Measurements from ENCODE around the gene SALL1. TPM values are rescaled to one million over a fixed set of nuclear protein-coding genes. Genes with fewer than 3 reads are reported as not detected.

SALL1 gene
- total and polyA plus RNA-seq, 9 of the 15 experiments (the other 6 are each of a cell fraction or from before 2014, with no cell fraction given): not detected

- TF ChIP-seq, protein P1, sequence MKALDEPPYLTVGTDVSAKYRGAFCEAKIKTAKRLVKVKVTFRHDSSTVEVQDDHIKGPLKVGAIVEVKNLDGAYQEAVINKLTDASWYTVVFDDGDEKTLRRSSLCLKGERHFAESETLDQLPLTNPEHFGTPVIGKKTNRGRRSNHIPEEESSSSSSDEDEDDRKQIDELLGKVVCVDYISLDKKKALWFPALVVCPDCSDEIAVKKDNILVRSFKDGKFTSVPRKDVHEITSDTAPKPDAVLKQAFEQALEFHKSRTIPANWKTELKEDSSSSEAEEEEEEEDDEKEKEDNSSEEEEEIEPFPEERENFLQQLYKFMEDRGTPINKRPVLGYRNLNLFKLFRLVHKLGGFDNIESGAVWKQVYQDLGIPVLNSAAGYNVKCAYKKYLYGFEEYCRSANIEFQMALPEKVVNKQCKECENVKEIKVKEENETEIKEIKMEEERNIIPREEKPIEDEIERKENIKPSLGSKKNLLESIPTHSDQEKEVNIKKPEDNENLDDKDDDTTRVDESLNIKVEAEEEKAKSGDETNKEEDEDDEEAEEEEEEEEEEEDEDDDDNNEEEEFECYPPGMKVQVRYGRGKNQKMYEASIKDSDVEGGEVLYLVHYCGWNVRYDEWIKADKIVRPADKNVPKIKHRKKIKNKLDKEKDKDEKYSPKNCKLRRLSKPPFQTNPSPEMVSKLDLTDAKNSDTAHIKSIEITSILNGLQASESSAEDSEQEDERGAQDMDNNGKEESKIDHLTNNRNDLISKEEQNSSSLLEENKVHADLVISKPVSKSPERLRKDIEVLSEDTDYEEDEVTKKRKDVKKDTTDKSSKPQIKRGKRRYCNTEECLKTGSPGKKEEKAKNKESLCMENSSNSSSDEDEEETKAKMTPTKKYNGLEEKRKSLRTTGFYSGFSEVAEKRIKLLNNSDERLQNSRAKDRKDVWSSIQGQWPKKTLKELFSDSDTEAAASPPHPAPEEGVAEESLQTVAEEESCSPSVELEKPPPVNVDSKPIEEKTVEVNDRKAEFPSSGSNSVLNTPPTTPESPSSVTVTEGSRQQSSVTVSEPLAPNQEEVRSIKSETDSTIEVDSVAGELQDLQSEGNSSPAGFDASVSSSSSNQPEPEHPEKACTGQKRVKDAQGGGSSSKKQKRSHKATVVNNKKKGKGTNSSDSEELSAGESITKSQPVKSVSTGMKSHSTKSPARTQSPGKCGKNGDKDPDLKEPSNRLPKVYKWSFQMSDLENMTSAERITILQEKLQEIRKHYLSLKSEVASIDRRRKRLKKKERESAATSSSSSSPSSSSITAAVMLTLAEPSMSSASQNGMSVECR (CRISPR knock-in tag; IDR thresholded peaks at IDR 0.05): no peak
Observed at GRCh38 chr16:51141106-51141505, 10.0 kb downstream of the SALL1 start (continued).

- Histone ChIP-seq H3K27ac (ENCODE audit: extremely low read depth, low read depth, low read length) (no peak overlapping the region), H3K4me3 (no peak overlapping the region), H3K4me2 (ENCODE audit: insufficient read depth, low read length) (no peak overlapping the region), H2AFZ (ENCODE audit: low read depth, low read length) (no peak overlapping the region), H3K9me3 (replicated peaks; ENCODE audit: control insufficient read depth, insufficient read depth, low read depth, low read length) (no peaks in the 10 kb centered on the region), H3K9ac (ENCODE audit: insufficient read depth in 1 of 2, low read depth in 2 of 2, low read length in 2 of 2) (no peak overlapping the region), H3K9me1 (ENCODE audit: control insufficient read depth, insufficient read depth, low read length) (no peaks in the 10 kb centered on the region), H4K20me1 (replicated peaks; ENCODE audit: control insufficient read depth, insufficient read depth, low read length) (no peaks in the 10 kb centered on the region), H3K27me3 (ENCODE audit: control insufficient read depth in 2 of 2, insufficient read depth in 2 of 2, low read length in 2 of 2) (peaks cover 4 to 34% of the 10 kb centered on the region in 2 experiments; a peak in 4 of 5 replicates), H3K79me2 (ENCODE audit: control insufficient read depth, insufficient read depth, low read length) (no peaks in the 10 kb centered on the region), H3K4me1 (replicated peaks in 1 of 2; ENCODE audit: control insufficient read depth in 2 of 2, insufficient read depth in 2 of 2, low read length in 2 of 2) (no peaks in the 10 kb centered on the region), H3K36me3 (ENCODE audit: control insufficient read depth, insufficient read depth, low read length) (no peaks in the 10 kb centered on the region)
- in situ Hi-C loops (cut with MboI) (no loop called here), intact Hi-C loops (cut with micrococcal nuclease) (no loop called here)
- DNase-seq (ENCODE audit: extremely low read depth in 1 of 4, low spot score in 3 of 4): no peak
- ChIA-PET POLR2A (no interaction called here), CTCF (ENCODE audit: low intra/inter-chr PET ratio) (no interaction called here)
- BruUV-seq (replicated peaks): no TSS peak
- TF ChIP-seq MCM2 (IDR thresholded peaks at IDR 0.05; ENCODE audit: low read depth) (no peak), HINFP (tag; conservative IDR thresholded peaks at IDR 0.05; ENCODE audit: low read depth) (no peak), ZNF347 (CRISPR knock-in tag; IDR thresholded peaks at IDR 0.05; ENCODE audit: low read depth) (no peak), ZNF431 (CRISPR knock-in tag; IDR thresholded peaks at IDR 0.05) (no peak), TEAD1 (CRISPR knock-in tag; IDR thresholded peaks at IDR 0.05) (no peak), ZBTB26 (CRISPR knock-in tag; IDR thresholded peaks at IDR 0.05) (no peak)
- TF ChIP-seq, protein P2, sequence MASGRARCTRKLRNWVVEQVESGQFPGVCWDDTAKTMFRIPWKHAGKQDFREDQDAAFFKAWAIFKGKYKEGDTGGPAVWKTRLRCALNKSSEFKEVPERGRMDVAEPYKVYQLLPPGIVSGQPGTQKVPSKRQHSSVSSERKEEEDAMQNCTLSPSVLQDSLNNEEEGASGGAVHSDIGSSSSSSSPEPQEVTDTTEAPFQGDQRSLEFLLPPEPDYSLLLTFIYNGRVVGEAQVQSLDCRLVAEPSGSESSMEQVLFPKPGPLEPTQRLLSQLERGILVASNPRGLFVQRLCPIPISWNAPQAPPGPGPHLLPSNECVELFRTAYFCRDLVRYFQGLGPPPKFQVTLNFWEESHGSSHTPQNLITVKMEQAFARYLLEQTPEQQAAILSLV (tag; IDR thresholded peaks at IDR 0.05): no peak
- TF ChIP-seq, protein P3, sequence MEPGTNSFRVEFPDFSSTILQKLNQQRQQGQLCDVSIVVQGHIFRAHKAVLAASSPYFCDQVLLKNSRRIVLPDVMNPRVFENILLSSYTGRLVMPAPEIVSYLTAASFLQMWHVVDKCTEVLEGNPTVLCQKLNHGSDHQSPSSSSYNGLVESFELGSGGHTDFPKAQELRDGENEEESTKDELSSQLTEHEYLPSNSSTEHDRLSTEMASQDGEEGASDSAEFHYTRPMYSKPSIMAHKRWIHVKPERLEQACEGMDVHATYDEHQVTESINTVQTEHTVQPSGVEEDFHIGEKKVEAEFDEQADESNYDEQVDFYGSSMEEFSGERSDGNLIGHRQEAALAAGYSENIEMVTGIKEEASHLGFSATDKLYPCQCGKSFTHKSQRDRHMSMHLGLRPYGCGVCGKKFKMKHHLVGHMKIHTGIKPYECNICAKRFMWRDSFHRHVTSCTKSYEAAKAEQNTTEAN (CRISPR knock-in tag; IDR thresholded peaks at IDR 0.05): no peak
- WGBS (ENCODE audit: insufficient coverage, low coverage, missing lambda C conversion rate): 0% methylated on average over 11 of the region's 15 CpGs
- ATAC-seq: no peak
- FAIRE-seq: no peak
Observed at GRCh38 chr16:51140112-51140511, 11.0 kb downstream of the SALL1 start.

Measured in K562 (cell line).